HG03342 (cell line): ENCODE results near the gene DCC.

Source experiments
- ATAC-seq: cut with Tn5 transposase; IDR thresholded peaks from one replicate; pipeline ENCODE4 v1.9.1; 2021; ENCODE audit warnings: mild to moderate bottlenecking, moderate library complexity; ENCODE audit not compliant: unreplicated experiment

Gene DCC

GRCh38 chr18:52995875-52996274, 655.9 kb downstream of the DCC start:
- no peak for ATAC-seq

DNA sequence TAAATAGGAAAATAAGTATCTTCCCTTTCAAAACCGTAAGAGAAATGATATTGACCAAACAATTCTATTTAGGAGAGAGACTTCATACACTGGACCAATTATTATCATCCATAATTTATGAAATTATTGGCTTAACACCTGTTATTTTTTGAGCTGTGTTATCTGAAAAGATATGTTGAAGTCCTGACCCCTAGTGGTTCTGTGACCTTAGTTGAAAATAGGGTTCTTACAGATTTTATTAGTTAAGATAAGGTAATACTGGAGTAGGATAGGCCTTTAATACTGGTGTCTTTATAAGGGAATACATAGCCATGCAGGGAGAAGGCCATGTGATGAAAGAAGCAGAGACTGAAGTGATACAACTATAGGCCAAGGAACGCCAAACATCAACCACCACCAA, 659.6 kb downstream of the DCC start:
- no peak for ATAC-seq

- no peak for ATAC-seq
These were observed 664.8 kb downstream of the DCC start for GRCh38 chr18:53004798-53005197.

DNA sequence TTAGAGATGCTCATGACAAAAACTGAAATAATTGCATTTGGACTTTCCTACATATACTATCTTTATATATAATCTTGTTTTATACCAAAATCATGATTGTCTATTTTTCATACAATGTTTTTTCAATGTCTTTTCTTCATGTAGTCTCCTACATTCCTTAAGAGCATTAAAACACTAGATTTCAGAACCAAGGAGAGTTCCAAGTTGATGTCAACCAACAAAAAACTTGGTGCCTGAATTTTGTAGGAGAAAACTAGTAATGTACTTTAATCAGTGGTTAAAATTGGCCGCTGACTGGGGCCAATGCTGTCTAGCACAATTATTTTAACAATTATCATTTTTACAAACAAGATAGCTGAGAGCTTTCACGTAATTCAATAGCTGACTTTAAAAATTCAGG, 678.8 kb downstream of the DCC start:
- no peak for ATAC-seq

GRCh38 chr18:53025247-53025646, 685.2 kb downstream of the DCC start:
- ATAC-seq = no peak

DNA sequence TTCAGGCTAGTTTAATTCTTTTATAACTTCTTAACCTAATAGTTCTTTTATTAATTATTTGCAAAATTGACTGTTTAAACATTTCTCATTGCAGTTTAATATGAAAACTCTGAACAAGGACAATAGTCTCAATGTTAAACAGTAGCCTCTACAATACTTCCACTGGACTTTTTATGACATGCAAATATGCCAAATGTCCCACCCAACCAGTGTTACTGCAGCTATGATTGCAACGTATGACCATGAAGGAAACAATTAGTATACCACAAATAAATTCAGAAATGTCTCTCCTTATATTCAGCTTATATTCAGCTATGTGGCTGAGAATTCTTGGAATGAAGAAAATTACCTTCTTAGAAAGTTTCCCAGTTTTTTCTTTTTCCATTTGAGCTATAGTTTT, 688.6 kb downstream of the DCC start:
- ATAC-seq = no peak

DNA sequence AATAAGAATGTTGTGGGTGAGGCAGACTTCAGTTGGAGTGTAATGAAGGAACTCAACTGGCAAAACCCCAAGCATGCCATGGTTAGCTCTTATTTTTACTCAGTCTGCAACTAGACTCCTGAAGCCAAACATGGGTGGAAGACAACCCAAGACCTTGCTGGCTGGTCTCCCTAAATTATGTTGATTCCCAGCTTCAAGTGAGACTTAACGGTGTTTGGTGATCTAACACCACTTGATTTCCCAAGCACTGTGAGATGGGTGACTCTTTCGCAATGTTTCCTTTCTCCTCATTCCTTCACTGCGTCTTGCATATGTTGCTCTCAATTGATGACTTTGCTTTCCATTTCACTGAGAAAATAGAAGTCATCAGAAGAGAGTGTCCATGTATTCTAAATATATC, 693.1 kb downstream of the DCC start:
- no peak for ATAC-seq

GRCh38 chr18:53038608-53039007, 698.6 kb downstream of the DCC start:
- ATAC-seq = no peak

DNA sequence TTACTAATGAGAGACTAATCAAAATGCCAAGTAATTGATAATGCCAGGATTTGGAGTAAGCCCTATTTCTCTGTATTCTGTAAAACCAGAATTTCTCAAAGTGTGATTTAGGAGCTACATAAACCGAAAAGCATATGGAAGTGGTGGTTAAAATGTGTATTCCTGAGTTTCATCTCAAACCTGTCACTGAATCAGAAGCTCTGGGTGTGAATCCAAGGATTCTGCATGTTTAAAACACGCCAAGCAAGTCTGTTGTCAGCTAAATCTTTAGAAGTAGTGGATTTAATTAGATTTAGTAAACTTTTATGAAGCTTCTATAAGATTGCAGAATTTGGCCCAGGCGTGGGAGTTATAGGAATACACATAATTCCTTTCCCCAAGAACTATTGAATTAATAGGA, 700.3 kb downstream of the DCC start:
- ATAC-seq = no peak

DNA sequence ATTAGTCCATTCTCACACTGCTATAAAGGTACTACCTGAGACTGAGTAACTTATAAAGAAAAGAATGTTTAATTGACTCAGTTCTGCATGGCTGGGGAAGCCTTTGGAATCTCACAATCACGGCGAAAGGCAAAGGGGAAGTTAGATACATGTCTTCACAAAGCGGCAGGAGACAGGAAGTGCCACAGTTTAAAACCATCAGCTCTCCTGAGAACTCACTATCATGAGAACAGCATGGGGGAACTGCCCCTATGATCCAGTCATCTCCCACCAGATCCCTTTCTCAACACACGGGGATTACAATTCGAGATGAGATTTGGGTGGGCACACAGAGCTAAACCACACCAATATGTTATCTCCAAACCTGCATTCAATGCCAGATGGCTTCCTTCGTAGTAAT, 716.1 kb downstream of the DCC start:
- ATAC-seq = no peak

GRCh38 chr18:53070788-53071187, 730.8 kb downstream of the DCC start:
- no peak for ATAC-seq

- ATAC-seq = no peak
These were observed 740.7 kb downstream of the DCC start for GRCh38 chr18:53080687-53081086.

DNA sequence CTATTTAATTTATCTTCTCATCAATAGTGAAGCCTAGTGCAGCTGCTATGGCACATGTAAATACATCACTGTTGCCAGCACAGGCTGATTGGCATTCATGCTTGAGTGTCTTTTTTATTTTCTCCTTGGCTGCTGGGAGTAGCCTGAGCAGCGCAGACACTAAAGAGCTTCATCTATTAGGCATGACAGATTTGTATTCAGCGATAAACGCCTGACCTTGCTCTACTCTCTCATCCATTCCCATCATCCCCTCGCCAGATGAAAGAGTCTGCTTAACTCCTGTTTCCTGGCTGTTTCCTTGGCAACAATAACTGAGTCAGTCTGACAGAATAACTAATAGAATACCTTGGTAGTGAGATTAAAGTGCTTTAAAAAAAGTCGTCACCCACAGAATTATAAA, 753.6 kb downstream of the DCC start:
- ATAC-seq = no peak

GRCh38 chr18:53101536-53102105, 761.6 kb downstream of the DCC start:
- ATAC-seq = no peak

GRCh38 chr18:53114441-53114840, 774.4 kb downstream of the DCC start:
- ATAC-seq = no peak

DNA sequence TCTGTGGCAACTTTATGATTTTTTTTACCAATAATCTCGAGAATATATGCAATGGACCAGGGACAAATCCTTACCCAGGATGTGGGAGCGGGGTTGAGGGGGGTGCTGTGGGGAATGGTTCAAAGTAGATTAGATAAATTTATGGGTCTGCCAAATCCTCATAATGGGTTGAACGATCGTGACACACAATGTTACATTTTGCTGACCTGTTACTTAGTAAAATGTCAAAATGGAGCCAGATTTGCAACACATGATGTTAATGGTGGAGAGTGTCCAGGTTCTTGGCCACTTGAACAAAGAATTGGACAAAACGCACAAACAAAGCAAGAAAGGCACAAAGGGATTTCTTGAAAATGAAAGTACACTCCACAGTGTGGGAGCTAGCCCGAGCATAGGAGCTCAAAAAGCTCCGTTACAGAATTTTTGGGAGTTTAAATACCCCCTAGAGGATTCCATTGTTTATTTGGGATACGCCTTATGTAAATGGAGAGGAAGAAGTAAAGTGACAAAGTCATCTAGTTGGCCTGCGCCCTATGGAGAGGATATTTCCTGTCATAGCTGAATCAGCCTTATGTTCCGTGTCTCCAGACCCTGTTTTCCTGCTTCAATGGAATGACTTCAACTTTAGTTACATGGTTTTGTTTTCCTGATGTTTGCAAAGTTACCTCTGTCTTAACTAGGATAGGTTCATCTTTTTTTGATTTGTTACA, 776.0 kb downstream of the DCC start:
- ATAC-seq = no peak

GRCh38 chr18:53117851-53118250, 777.9 kb downstream of the DCC start:
- ATAC-seq = no peak

- no peak for ATAC-seq
These were observed 786.2 kb downstream of the DCC start for GRCh38 chr18:53126210-53126609.

DNA sequence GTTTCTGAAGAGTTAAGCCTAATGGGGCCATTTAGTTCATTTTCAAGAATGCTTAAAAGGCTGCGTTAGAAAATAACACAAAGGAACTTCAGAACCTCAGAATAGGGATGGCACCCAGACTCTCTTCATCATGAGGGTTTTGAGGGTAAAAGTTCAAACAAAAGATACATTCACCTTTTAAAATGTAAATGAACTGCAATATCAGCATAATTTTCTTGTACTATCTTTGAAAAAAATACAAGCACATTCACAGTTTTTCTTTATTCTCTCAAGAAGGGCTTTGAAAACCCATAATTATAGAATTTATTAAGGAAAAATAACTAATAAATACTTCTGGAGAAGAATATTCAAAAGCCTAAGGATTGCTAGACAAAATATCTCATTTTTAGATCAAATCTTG, 791.0 kb downstream of the DCC start:
- ATAC-seq = no peak

DNA sequence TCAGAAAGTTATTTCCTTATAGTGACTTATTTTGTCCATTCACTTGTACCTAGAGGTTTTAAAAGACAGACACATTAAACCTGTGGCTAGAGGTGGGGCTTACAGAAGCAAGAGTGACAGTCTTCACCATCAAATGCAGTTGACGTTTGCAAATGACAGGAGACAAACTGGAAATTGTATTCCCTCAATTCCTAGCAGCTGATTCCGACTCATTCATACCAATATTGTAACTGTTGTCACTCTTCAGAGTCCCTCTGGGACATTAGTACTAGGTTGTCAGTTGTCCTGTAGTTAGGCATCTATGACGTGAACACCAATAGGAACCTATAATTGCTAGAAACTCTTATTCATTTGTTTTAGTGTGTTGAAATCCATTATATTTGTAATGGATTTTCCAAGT, 794.7 kb downstream of the DCC start:
- no peak for ATAC-seq

GRCh38 chr18:53135654-53136053, 795.7 kb downstream of the DCC start:
- ATAC-seq = no peak

- no peak for ATAC-seq
These were observed 799.9 kb downstream of the DCC start for GRCh38 chr18:53139746-53140500.
